Measurements from ENCODE around the gene NTF4.
"Not testable (repeated sequence)": the region's sequence is repeated elsewhere in the genome, so short reads cannot be mapped to it uniquely, and the experiment has no call there.

NTF4 gene

DNA sequence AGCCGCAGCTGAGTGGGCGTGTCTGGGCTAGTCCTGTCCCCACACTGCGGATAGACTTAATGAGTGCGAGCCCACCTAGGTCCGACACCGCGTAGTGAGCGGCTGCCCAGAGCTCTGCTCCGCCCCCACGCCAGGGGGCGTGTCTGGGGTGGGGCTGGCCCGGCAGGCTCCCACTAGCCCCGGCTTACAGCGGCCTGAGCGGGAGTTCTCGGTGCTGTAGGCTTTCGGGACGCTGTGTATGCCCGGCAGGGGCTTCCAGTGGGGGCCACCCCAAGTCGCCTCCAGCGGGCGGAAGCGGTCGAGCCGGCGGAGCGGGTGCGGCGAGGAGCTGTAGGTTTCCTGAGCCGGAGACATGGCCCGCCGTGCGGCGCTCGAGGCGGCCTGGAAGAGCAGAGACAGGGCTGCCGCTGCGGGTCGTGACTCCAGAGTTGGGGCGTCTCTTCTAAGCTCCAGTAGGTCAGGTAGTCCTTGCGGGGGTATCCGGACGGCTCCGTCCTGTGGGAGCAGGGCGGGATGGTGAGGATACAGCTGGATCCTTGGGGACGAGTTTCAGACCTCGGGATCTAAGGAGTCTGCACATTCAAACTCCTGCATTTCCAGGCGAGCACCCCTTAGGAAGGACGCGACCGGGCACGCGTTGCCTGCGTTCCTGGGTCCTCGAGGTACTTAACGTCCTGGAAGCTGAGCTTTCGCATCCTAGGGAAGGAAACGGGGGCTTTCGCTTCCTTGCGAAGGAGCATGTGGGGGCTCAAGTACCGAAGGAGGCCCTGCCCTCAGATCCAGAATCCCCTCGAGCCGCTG, 8.3 kb downstream of the NTF4 start:
- DNase-seq, result no peak

DNA sequence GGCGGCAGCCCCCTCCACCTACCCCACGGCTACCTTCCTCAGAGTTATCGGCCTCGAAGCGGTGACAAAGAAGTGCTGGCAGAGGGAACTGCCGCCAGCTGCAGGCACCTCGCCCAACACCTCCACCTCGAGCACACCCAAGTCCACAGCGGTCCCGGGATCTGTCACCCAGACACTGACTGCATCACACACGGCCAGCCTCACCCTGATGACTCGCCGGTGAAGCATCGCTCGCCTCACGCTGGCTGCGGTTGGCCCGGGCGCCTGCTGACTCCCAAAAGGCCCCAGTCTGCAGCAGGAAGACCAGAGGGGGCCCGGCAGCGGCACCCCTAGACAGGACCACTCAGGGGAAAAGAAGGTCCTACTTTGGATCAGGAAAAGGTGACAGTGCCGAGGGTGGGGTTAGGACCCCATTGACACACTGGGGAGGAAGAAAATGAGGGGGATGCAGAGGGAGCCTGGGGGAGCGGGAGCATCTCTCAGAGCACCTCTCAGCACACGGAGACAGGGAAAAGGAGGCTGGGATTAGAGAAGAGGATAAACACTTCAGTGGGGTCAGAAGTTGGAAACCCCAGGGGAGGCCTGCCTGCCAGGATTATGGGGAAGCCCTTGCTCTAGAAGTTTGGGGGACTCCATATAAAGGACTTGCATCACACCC, 14.1 kb downstream of the NTF4 start:
- not testable (repeated sequence) for DNase-seq

DNA sequence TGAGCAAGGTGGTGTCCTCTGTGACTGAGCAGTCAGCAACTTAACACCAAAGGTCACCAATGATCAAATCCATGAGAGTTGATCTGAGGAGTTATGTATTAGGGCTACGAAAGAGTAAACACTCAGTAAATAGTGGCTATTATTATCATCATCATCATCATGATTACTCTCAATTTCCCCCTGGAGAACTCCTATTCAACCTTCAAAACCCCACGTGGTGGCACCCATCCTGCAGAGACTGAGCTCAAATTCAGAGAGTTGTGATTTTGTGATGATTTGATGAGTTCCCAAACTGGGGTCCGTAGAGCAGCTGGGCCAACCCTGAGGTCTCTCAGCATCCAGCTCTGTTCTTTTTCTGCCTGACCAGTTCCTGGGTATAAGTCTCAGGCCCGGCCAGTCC, 14.8 kb downstream of the NTF4 start:
- DNase-seq, result not testable (repeated sequence)

DNA sequence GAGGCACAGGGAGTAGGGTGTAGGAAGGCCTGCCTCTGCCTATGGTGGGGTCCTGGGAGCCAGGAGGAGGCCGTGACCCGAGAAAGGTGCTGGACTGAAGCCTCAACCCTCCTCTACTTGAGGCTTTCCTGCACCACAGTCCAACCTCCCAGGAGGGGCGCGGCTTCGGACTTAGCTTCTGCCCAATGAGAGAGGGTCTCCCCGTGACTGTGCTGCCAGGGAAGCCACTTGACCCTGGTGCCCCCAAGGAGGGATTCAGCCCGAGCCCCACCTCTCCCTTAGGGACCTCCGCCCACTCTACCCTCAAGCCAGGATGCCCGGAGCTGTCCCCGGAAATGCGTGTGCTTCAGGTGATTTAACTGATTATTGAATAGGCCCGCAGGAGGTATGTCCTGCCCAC, 15.6 kb downstream of the NTF4 start, which contains the start of gene CGB8:
CGB8 (minus strand) TSS at position 101 of the 400 bp plus-strand sequence. CDS start 372 bp downstream, outside the sequence.
- not testable (repeated sequence) for DNase-seq

DNA sequence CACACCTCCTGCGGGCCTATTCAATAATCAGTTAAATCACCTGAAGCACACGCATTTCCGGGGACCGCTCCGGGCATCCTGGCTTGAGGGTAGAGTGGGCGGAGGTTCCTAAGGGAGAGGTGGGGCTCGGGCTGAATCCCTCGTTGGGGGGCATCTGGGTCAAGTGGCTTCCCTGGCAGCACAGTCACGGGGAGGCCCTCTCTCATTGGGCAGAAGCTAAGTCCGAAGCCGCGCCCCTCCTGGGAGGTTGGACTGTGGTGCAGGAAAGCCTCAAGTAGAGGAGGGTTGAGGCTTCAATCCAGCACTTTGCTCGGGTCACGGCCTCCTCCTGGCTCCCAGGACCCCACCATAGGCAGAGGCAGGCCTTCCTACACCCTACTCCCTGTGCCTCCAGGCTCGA, 21.1 kb downstream of the NTF4 start, which contains the start of gene CGB5:
CGB5 (plus strand) TSS at position 301 of the 400 bp plus-strand sequence. CDS start 362 bp downstream, outside the sequence.
- DNase-seq, result not testable (repeated sequence)

DNA sequence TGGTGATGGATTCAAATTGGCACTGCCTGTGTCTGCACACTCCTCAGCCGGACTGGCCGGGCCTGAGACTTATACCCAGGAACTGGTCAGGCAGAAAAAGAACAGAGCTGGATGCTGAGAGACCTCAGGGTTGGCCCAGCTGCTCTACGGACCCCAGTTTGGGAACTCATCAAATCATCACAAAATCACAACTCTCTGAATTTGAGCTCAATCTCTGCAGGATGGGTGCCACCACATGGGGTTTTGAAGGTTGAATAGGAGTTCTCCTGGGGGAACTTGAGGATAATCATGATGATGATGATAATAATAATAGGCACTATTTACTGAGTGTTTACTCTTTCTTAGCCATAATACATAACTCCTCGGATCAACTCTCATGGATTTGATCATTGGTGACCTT, 22.0 kb downstream of the NTF4 start:
- DNase-seq, result not testable (repeated sequence)

DNA sequence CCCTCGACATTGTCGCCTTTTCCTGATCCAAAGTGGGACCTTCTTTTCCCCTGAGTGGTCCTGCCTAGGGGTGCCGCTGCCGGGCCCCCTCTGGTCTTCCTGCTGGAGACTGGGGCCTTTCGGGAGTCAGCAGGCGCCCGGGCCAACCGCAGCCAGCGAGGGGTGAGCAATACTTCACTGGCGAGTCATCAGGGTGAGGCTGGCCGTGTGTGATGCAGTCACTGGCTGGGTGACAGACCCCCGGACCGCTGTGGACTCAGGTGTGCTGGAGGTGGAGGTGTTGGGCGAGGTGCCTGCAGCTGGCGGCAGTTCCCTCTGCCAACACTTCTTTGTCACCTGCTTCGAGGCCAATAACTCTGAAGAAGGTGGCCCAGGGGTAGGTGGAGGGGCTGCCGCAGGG, 22.4 kb downstream of the NTF4 start:
- no peak for DNase-seq

DNA sequence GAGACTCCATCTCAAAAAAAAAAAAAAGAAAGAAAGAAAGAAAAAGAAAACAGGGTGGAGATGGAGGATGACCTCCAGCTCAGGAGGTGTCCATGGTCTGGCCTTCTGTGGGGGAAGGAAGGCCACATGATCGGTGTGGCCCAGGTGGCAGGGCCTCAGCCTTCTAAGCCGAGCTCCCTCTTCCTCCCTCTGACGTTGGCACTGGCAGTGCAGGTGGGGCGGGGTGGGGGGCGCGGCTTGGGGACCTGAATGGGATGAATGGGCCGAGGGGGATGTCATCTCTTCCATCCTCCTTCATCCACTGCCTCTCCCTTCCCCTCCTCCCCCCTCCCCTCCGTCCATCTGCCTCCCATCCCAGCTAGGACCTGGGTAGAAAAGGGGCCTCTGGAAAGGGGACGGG, 24.9 kb downstream of the NTF4 start:
- not testable (repeated sequence) for DNase-seq

DNA sequence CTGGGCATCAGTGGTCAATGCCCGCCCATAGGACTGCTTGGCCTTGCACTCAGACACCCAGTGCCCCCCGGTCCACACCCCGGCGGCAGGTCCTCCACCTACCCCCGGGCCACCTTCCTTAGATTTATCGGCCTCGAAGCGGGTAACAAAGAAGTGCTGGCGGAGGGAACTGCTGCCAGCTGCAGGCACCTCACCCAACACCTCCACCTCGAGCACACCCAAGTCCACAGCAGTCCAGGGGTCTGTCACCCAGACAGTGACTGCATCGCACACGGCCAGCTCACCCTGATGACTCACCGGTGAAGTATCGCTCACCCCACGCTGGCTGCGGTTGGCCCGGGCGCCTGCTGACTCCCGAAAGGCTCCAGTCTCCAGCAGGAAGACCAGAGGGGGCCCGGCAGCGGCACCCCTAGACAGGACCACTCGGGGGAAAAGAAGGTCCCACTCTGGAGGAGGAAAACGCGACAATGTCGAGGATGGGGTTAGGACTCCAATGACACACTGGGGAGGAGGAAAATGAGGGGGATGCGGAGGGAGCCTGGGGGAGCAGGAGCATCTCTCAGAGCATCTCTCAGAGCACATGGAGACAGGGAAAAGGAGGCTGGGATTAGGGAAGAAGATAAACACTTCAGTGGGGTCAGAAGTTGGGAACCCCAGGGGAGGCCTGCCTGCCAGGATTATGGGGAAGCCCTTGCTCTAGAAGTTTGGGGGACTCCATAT, 25.9 kb downstream of the NTF4 start:
- not testable (repeated sequence) for DNase-seq

DNA sequence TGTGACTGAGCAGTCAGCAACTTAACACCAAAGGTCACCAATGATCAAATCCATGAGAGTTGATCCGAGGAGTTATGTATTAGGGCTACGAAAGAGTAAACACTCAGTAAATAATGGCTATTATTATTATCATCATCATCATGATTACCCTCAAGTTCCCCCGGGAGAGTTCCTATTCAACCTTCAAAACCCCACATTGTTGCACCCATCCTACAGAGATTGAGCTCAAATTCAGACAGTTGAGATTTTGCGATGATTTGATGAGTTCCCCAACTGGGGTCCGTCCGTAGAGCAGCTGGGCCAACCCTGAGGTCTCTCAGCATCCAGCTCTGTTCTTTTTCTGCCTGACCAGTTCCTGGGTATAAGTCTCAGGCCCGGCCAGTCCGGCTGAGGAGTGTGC, 26.5 kb downstream of the NTF4 start:
- not testable (repeated sequence) for DNase-seq

DNA sequence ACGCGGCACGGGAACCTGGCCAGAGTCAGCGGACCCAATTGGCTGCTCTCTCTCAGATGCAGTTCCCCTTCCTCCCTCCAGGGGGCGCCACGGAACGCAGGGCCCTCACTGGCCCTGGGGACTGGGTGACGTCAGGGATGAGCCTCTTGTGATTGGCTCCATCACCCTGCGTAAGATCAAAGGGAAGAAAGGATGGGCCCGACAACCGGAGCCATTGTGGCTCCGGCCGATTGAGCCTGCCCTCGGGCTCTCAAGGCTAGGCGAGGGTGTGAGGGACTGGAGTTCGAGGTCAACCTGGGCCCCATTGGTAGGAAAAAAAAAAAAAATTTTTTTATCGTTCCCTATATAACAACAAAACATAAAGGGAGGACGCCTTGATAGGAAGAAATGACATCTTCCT, 27.8 kb downstream of the NTF4 start, which contains the start of gene CGB1:
CGB1 (minus strand) TSS at position 81 of the 400 bp plus-strand sequence. CDS start 184 bp downstream, outside the sequence.
- DNase-seq, result not testable (repeated sequence)

DNA sequence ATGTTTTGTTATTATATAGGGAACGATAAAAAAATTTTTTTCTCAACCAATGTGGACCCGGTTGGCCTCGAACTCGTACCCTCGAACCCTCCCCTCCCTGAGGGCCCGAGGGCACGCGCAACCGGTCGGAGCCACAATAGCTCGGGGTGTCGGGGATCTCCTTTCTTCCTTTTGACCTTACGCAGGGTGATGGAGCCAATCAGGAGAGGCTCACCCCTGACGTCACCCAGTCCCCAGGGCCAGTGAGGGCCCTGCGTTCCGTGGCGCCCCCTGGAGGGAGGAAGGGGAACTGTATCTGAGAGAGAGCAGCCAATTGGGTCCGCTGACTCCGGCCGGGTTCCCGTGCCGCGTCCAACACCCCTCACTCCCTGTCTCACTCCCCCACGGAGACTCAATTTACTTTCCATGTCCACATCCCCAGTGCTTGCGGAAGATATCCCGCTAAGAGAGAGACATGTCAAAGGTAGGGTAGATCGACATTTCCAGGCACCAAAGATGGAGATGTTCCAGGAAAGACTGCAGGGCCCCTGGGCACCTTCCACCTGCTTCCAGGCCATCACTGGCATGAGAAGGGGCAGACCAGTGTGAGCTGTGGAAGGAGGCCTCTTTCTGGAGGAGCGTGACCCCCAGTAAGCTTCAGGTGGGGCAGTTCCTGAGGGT, 32.8 kb downstream of the NTF4 start, which contains the start of gene CGB2:
CGB2 (plus strand) TSS at position 249 of the 660 bp plus-strand sequence; CDS start at position 455, 206 bp downstream.
- not testable (repeated sequence) for DNase-seq

DNA sequence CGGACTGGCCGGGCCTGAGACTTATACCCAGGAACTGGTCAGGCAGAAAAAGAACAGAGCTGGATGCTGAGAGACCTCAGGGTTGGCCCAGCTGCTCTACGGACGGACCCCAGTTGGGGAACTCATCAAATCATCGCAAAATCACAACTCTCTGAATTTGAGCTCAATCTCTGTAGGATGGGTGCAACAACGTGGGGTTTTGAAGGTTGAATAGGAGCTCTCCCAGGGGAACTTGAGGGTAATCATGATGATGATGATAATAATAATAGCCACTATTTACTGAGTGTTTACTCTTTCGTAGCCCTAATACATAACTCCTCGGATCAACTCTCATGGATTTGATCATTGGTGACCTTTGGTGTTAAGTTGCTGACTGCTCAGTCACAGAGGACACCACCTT, 34.3 kb downstream of the NTF4 start:
- DNase-seq, result not testable (repeated sequence)

DNA sequence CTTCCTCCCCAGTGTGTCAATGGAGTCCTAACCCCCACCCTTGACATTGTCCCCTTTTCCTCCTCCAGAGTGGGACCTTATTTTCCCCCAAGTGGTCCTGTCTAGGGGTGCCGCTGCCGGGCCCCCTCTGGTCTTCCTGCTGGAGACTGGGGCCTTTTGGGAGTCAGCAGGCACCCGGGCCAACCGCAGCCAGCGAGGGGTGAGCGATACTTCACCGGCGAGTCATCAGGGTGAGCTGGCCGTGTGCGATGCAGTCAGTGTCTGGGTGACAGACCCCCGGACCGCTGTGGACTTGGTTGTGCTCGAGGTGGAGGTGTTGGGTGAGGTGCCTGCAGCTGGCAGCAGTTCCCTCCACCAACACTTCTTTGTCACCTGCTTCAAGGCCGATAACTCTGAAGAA, 34.9 kb downstream of the NTF4 start:
- DNase-seq, result not testable (repeated sequence)

DNA sequence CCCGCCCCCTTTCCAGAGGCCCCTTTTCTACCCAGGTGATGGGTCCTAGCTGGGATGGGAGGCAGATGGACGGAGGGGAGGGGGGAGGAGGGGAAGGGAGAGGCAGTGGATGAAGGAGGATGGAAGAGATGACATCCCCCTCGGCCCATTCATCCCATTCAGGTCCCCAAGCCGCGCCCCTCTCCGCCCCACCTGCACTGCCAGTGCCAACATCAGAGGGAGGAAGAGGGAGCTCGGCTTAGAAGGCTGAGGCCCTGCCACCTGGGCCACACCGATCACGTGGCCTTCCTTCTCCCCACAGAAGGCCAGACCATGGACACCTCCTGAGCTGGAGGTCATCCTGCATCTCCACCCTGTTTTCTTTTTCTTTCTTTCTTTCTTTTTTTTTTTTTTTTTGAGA, 35.9 kb downstream of the NTF4 start:
- not testable (repeated sequence) for DNase-seq

DNA sequence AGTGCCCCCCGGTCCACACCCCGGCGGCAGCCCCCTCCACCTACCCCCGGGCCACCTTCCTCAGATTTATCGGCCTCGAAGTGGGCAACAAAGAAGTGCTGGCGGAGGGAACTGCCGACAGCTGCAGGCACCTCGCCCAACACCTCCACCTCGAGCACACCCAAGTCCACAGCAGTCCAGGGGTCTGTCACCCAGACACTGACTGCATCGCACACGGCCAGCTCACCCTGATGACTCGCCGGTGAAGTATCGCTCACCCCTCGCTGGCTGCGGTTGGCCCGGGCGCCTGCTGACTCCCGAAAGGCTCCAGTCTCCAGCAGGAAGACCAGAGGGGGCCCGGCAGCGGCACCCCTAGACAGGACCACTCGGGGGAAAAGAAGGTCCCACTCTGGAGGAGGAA, 39.0 kb downstream of the NTF4 start:
- DNase-seq, result not testable (repeated sequence)

DNA sequence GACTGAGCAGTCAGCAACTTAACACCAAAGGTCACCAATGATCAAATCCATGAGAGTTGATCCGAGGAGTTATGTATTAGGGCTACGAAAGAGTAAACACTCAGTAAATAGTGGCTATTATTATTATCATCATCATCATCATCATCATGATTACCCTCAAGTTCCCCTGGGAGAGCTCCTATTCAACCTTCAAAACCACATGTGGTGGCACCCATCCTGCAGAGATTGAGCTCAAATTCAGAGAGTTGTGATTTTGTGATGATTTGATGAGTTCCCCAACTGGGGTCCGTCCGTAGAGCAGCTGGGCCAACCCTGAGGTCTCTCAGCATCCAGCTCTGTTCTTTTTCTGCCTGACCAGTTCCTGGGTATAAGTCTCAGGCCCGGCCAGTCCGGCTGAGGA, 39.5 kb downstream of the NTF4 start:
- DNase-seq, result not testable (repeated sequence)

DNA sequence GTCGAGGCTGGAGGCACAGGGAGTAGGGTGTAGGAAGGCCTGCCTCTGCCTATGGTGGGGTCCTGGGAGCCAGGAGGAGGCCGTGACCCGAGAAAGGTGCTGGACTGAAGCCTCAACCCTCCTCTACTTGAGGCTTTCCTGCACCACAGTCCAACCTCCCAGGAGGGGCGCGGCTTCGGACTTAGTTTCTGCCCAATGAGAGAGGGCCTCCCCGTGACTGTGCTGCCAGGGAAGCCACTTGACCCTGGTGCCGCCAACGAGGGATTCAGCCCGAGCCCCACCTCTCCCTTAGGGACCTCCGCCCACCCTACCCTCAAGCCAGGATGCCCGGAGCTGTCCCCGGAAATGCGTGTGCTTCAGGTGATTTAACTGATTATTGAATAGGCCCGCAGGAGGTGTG, 40.4 kb downstream of the NTF4 start, which contains the start of gene CGB3:
CGB3 (minus strand) TSS at position 101 of the 400 bp plus-strand sequence. CDS start 362 bp downstream, outside the sequence.
- DNase-seq, result not testable (repeated sequence)

DNA sequence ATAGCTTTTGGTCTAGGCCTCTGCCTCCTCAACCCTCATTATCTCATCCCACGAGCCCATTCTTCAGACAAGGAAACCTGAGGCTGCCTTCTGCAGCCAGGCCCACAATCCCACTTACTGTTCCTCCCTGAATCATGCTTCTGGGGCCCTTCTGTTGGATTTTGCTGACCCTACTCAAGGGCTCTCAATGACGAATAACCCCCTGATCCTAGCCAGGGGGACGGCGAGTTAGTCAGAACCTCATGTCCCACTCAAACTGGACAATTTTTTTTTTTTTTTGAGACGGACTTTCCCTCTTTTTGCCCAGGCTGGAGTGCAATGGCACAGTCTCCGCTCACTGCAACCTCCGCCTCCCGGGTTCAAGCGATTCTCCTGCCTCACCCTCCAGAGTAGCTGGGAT, 42.5 kb downstream of the NTF4 start:
- no peak for DNase-seq

DNA sequence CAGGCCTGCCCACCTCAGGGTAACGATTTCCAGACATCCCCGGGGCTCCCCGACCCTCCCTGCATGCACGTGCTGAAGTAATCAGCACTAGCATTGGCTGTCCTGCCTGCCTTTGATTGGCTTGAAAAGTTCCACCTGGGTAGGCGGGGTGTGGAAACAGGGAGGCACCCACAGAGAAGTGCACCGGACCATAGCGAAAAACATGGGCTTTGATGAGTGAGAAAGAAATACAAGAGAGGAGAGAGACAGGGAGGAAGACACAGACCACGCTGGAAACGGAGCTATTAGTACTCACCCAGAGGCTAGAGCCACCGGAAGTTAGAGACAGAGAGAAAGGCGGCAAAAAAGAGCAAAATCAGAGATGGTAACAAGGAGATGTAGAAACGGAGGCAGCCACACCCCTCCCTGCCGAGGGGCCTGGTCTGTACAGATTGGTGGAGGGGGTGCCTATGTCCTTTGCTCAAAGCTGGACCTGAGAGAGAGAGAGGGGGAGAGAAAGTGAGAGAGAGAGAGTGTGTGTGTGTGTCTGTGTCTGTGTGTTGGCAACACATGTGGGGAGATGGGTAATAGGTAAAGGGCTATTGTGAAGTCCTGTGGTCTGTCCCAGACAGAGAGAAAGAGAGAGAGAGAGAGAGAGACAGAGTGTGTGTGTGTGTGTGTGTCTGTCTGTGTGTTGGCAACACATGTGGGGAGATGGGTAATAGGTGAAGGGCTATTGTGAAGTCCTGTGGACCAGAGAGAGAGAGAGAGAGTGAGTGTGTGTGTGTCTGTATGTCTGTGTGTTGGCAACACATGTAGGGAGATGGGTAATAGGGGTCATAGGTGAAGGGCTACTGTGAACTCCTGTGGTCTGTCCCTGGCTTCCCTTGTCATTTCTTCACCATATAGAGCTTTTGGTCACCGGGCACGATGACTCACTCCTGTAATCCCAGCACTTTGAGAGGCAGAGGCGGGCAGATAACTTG, 43.4 kb downstream of the NTF4 start:
- DNase-seq, result peak in 1 of 2 experiments; percentile 29

DNA sequence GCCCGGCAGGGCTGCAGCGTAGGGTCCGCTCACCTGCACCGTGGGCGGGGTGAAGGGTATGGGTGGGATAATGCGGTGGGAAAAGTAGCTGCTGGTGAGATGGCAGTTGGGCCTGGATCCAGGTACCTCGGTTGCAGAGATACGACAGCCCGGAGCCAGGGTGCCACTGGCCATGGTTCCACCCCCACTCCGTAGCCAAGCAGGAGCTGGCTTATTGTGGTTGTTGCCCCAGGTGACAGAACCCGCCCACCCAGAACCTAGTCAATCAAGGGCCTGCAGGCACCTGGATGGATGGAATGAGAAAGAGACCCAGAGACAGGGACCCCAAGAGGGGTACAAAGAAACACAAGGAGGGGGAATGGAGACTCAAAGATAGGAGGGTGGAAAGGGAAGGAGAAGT, 44.3 kb downstream of the NTF4 start:
- DNase-seq, result no peak
